H1 (cell line): ENCODE measurements around the gene CCDC30. TPM values are rescaled to one million over a fixed set of nuclear protein-coding genes. Genes with fewer than 3 reads are reported as not detected.

ENCODE experiments used
- CTCF ChIA-PET: fragments of 300-600 bp; sonication (Branson Sonifier 250); formaldehyde crosslinking; loops from one replicate; lab custom pipeline; 2021; ENCODE audit not compliant: partially characterized antibody; lab: Charles Lee
- POLR2A ChIA-PET: fragments of 300-600 bp; sonication (Branson Sonifier 250); formaldehyde crosslinking; loops from one replicate; lab custom pipeline; 2021; ENCODE audit warnings: inconsistent platforms; ENCODE audit not compliant: partially characterized antibody; lab: Charles Lee
- DNase-seq, 2 experiments: peaks; one replicate each; pipeline versions ENCODE4 v3.0.0 to v3.0.0-alpha.2; 2010 to 2022; ENCODE audit warnings: low spot score in 2 of 2, low read depth in 1 of 2, mixed read lengths in 1 of 2
- FAIRE-seq: peaks from 2 replicates; lab custom pipeline; 2011; peaks lifted over from hg19 to GRCh38; lab: Jason Lieb, UNC
- H2AFZ ChIP-seq: 2 replicates; pipeline ENCODE4 v1.8.1; 2012; ENCODE audit warnings: low read length, inconsistent platforms
- H2AK5ac ChIP-seq: 2 replicates; pipeline ENCODE4 v1.6.1; 2013; ENCODE audit warnings: low read depth, low read length
- H2BK120ac ChIP-seq: replicated peaks from 2 replicates; pipeline ENCODE3; 2013; ENCODE audit warnings: low read depth, low read length, inconsistent platforms
- H2BK12ac ChIP-seq: 2 replicates; pipeline ENCODE4 v1.6.1; 2013; ENCODE audit warnings: low read depth, low read length
- H2BK15ac ChIP-seq: 2 replicates; pipeline ENCODE4 v1.6.1; 2013; ENCODE audit warnings: low read length
- H2BK20ac ChIP-seq: 2 replicates; pipeline ENCODE4 v1.6.1; 2013; ENCODE audit warnings: low read length
- H2BK5ac ChIP-seq: 2 replicates; pipeline ENCODE4 v1.6.1; 2013; ENCODE audit warnings: low read depth, low read length
- H3K14ac ChIP-seq: 2 replicates; pipeline ENCODE4 v1.6.1; 2013; ENCODE audit warnings: inconsistent platforms; ENCODE audit not compliant: insufficient read length
- H3K18ac ChIP-seq: 2 replicates; pipeline ENCODE4 v1.6.1; 2013; ENCODE audit warnings: low read length; ENCODE audit errors: extremely low read depth
- H3K23ac ChIP-seq: 2 replicates; pipeline ENCODE4 v1.6.1; 2013; ENCODE audit warnings: inconsistent platforms; ENCODE audit not compliant: insufficient read length
- H3K23me2 ChIP-seq: 2 replicates; pipeline ENCODE4 v1.6.1; 2013; ENCODE audit warnings: low read depth, low read length
- H3K27ac ChIP-seq: 2 replicates; pipeline ENCODE4 v1.6.1; 2011; ENCODE audit warnings: low read depth, low read length, inconsistent platforms
- H3K27me3 ChIP-seq, 4 experiments: replicated peaks in 1 of 4; 1 replicate in 1 of 4; 2 replicates in 3 of 4; pipeline versions ENCODE4 v1.6.1 to v1.8.1; 2011 to 2013; ENCODE audit warnings: low read length in 3 of 4, mild to moderate bottlenecking in 3 of 4, inconsistent platforms in 2 of 4, mixed read lengths in 2 of 4, moderate library complexity in 1 of 4; ENCODE audit not compliant: control insufficient read depth in 3 of 4, insufficient read depth in 3 of 4; ENCODE audit errors: extremely low read depth in 1 of 4
- H3K36me3 ChIP-seq, 4 experiments: 2 replicates each; pipeline versions ENCODE4 v1.6.1 to v1.8.1; 2011 to 2013; ENCODE audit warnings: mild to moderate bottlenecking in 4 of 4, low read length in 3 of 4, moderate library complexity in 2 of 4, control low read depth in 1 of 4, inconsistent platforms in 1 of 4; ENCODE audit not compliant: insufficient read depth in 4 of 4, control insufficient read depth in 2 of 4
- H3K4ac ChIP-seq: replicated peaks from 2 replicates; pipeline ENCODE3; 2013; ENCODE audit warnings: low read length, low read depth, mixed read lengths, inconsistent platforms; ENCODE audit not compliant: insufficient read length
- H3K4me1 ChIP-seq, 4 experiments: replicated peaks in 1 of 4; 1 replicate in 1 of 4; 2 replicates in 3 of 4; pipeline versions ENCODE4 v1.6.1 to v1.8.1; 2011 to 2013; ENCODE audit warnings: low read length in 3 of 4, inconsistent platforms in 2 of 4, mixed read lengths in 1 of 4; ENCODE audit not compliant: insufficient read depth in 4 of 4, control insufficient read depth in 3 of 4
- H3K4me2 ChIP-seq, 2 experiments: 2 replicates each; pipeline versions ENCODE4 v1.6.1 to v1.8.1; 2011 to 2013; ENCODE audit warnings: low read depth in 2 of 2, low read length in 2 of 2, control low read depth in 1 of 2, inconsistent platforms in 1 of 2, mild to moderate bottlenecking in 1 of 2; ENCODE audit not compliant: insufficient read depth in 1 of 2
- H3K4me3 ChIP-seq, 4 experiments: fragments of 200-600, 300-600 bp in 1 of 4; sonication (generic), shearing (Covaris generic), sonication (Bioruptor Twin) in 1 of 4; 2 replicates each; pipeline versions ENCODE4 v1.5.1 to v1.8.1; 2011 to 2016; ENCODE audit warnings: low read length in 4 of 4, low read depth in 3 of 4, control low read depth in 2 of 4, inconsistent platforms in 2 of 4, mild to moderate bottlenecking in 2 of 4, mixed read lengths in 1 of 4, moderate library complexity in 1 of 4; ENCODE audit not compliant: insufficient read depth in 2 of 4; ENCODE audit errors: extremely low read depth in 1 of 4
- H3K56ac ChIP-seq: replicated peaks from 2 replicates; pipeline ENCODE3; 2013; ENCODE audit warnings: low read depth, mild to moderate bottlenecking, mixed read lengths, low read length, inconsistent platforms; ENCODE audit not compliant: insufficient read length
- H3K79me1 ChIP-seq: 2 replicates; pipeline ENCODE4 v1.6.1; 2013; ENCODE audit warnings: low read depth, low read length, control low read depth
- H3K79me2 ChIP-seq, 2 experiments: 2 replicates each; pipeline versions ENCODE4 v1.6.1 to v1.8.1; 2012 to 2013; ENCODE audit warnings: low read length in 2 of 2, mild to moderate bottlenecking in 2 of 2, inconsistent platforms in 1 of 2; ENCODE audit not compliant: insufficient read depth in 2 of 2, control insufficient read depth in 1 of 2
- H3K9ac ChIP-seq, 4 experiments: replicated peaks in 1 of 4; 1 replicate in 1 of 4; 2 replicates in 3 of 4; pipeline versions ENCODE4 v1.6.1 to v1.8.1; 2011 to 2013; ENCODE audit warnings: low read depth in 3 of 4, low read length in 3 of 4, control low read depth in 2 of 4, mild to moderate bottlenecking in 2 of 4, moderate library complexity in 2 of 4, inconsistent platforms in 1 of 4; ENCODE audit errors: extremely low read depth in 1 of 4
- H3K9me3 ChIP-seq, 2 experiments: 2 replicates each; pipeline versions ENCODE4 v1.6.1 to v1.8.1; 2012 to 2013; ENCODE audit warnings: mild to moderate bottlenecking in 2 of 2, moderate library complexity in 2 of 2, control low read depth in 1 of 2, inconsistent platforms in 1 of 2, low read depth in 1 of 2, low read length in 1 of 2, mixed read lengths in 1 of 2; ENCODE audit not compliant: insufficient read depth in 2 of 2
- H4K20me1 ChIP-seq, 2 experiments: replicated peaks in 1 of 2; 2 replicates each; pipeline versions ENCODE3 to v1.8.1; 2011 to 2013; ENCODE audit warnings: inconsistent platforms in 2 of 2, low read length in 2 of 2, mild to moderate bottlenecking in 1 of 2; ENCODE audit not compliant: insufficient read depth in 2 of 2, control insufficient read depth in 1 of 2
- H4K5ac ChIP-seq: 2 replicates; pipeline ENCODE4 v1.6.1; 2013; ENCODE audit warnings: low read length, low read depth, mixed read lengths, inconsistent platforms; ENCODE audit not compliant: insufficient read length
- H4K8ac ChIP-seq: 2 replicates; pipeline ENCODE4 v1.8.0; 2013; ENCODE audit warnings: mild to moderate bottlenecking, moderate library complexity, low read length, inconsistent platforms; ENCODE audit not compliant: insufficient read depth; ENCODE audit errors: extremely low read depth
- H4K91ac ChIP-seq: replicated peaks from 2 replicates; pipeline ENCODE3; 2013; ENCODE audit warnings: low read length, mixed read lengths, inconsistent platforms; ENCODE audit not compliant: insufficient read length
- BRCA1 ChIP-seq: IDR thresholded peaks from 2 replicates; pipeline ENCODE4 v1.6.1; 2012; ENCODE audit warnings: low read depth, low read length, improper control_type of control experiment
- CREB1 ChIP-seq: IDR thresholded peaks from 2 replicates; pipeline ENCODE4 v1.6.1; 2012; ENCODE audit warnings: inconsistent platforms
- CTCF ChIP-seq, 3 experiments: IDR thresholded peaks; 1 replicate in 2 of 3; 2 replicates in 1 of 3; pipeline versions ENCODE4 v1.5.1 to v1.6.1; 2011; ENCODE audit warnings: low read length in 3 of 3, mild to moderate bottlenecking in 3 of 3, inconsistent platforms in 2 of 3, low read depth in 1 of 3, moderate library complexity in 1 of 3; ENCODE audit not compliant: insufficient read depth in 1 of 3; ENCODE audit errors: control extremely low read depth in 1 of 3
- EP300 ChIP-seq, 2 experiments: IDR thresholded peaks; 1 replicate in 1 of 2; 2 replicates in 1 of 2; pipeline ENCODE4 v1.6.1; 2011 to 2012; ENCODE audit warnings: low read depth in 2 of 2, low read length in 2 of 2, mild to moderate bottlenecking in 2 of 2, borderline replicate concordance in 1 of 2, inconsistent platforms in 1 of 2, moderate library complexity in 1 of 2
- JUND ChIP-seq: IDR thresholded peaks from 2 replicates; pipeline ENCODE4 v1.6.1; 2011; ENCODE audit warnings: mild to moderate bottlenecking, improper control_type of control experiment, low read length
- KDM1A ChIP-seq: fragments of 200-600, 300-600 bp; sonication (generic); IDR thresholded peaks from 2 replicates; pipeline ENCODE4 v1.7.1; 2016; ENCODE audit warnings: mild to moderate bottlenecking, low read length, borderline replicate concordance
- NRF1 ChIP-seq: IDR thresholded peaks from 2 replicates; pipeline ENCODE4 v1.6.1; 2011; ENCODE audit warnings: mild to moderate bottlenecking, low read depth, low read length, improper control_type of control experiment
- SIRT6 ChIP-seq: IDR thresholded peaks from one replicate; pipeline ENCODE4 v1.7.1; 2012; ENCODE audit warnings: low read length, inconsistent platforms
- SRF ChIP-seq: IDR thresholded peaks from 2 replicates; pipeline ENCODE4 v1.6.1; 2011; ENCODE audit warnings: mild to moderate bottlenecking, low read depth, low read length, moderate library complexity
- TEAD4 ChIP-seq: IDR thresholded peaks from 2 replicates; pipeline ENCODE4 v1.6.1; 2012; ENCODE audit warnings: low read depth, low read length, inconsistent platforms, mixed read lengths
- WGBS, 2 experiments: shearing (Covaris generic) in 1 of 2; methylation state at CpG; one replicate each; pipeline versions ENCODE4 v1.1.6 to v1.1.7; 2013 to 2015; ENCODE audit warnings: low lambda C conversion rate in 2 of 2, mixed read lengths in 2 of 2, inconsistent platforms in 1 of 2, low coverage in 1 of 2, missing lambda C conversion rate in 1 of 2; ENCODE audit not compliant: insufficient replicate concordance in 2 of 2, insufficient coverage in 1 of 2, insufficient read length in 1 of 2; ENCODE audit errors: extremely low coverage in 1 of 2, missing lambda C conversion rate in 1 of 2; 5-methylcytosine and 5-hydroxymethylcytosine counted together
- polyA plus RNA-seq, 7 experiments: library from polyadenylated mRNA; depleted of rRNA in 3 of 7; stranded (reverse) in 5 of 7; unstranded in 2 of 7; fragments of >200 nt in 5 of 7; fragments of 200-250 nt in 2 of 7; gene quantifications; 1 replicate in 5 of 7; 2 replicates in 1 of 7; 4 replicates in 1 of 7; pipeline versions ENCODE4 v1.2.1 to v1.2.3, GENCODE V29; 2011 to 2013; ENCODE audit warnings: missing spikeins in 2 of 7, mixed read lengths in 2 of 7
- total RNA-seq: library from RNA; stranded (reverse); fragmentation: NEBNext Ultra II Directional; extraction: Animal tissue kit (Norgen Biotek cat#: 25700); gene quantifications from 2 replicates; pipeline ENCODE4 v1.2.1, GENCODE V29; 2021

CCDC30 gene
- total and polyA plus RNA-seq, 2 of the 8 experiments (the other 6 are each of a cell fraction or from before 2014, with no cell fraction given) = 0.60 to 1.8 TPM

- H3K36me3 ChIP-seq = no peaks in the 10 kb centered on the region
- no peaks in the 10 kb centered on the region for H3K4me1 ChIP-seq
- no peak overlapping the region for H3K4me2 ChIP-seq
- H3K56ac ChIP-seq = no peak overlapping the region
- H2BK15ac ChIP-seq = no peak overlapping the region
- H4K5ac ChIP-seq = no peak overlapping the region
- no peaks in the 10 kb centered on the region for H3K79me2 ChIP-seq
- no peak overlapping the region for H3K4ac ChIP-seq
- no peak overlapping the region for H2AK5ac ChIP-seq
- no peaks in the 10 kb centered on the region for H4K20me1 ChIP-seq
- H3K9me3 ChIP-seq = no peaks in the 10 kb centered on the region; a peak in 1 of 4 replicates
- no peak overlapping the region for H3K23ac ChIP-seq
- H3K18ac ChIP-seq = no peak overlapping the region
- H3K79me1 ChIP-seq = no peaks in the 10 kb centered on the region
- no peaks in the 10 kb centered on the region for H3K23me2 ChIP-seq
- no peak for FAIRE-seq
- 96% methylated on average over 3 of the region's 3 CpGs; no CpG with 5 or more reads in 1 of the 2 experiments for WGBS, 2 experiments
- H4K8ac ChIP-seq = no peak overlapping the region
- ChIA-PET POLR2A (interaction anchor here (1.3 kb wide), 1 partner anchor 54 kb away, joined by 3 read pairs; no protein-coding TSS in a partner anchor), CTCF (interaction anchor here (0.8 to 1.1 kb wide), 3 partner anchors 11 to 19 kb away, joined by 3 to 4 read pairs (median 3); no protein-coding TSS in a partner anchor)
- H3K14ac ChIP-seq = no peak overlapping the region
- no peak for DNase-seq
- no peak overlapping the region for H2BK120ac ChIP-seq
- H2BK20ac ChIP-seq = no peak overlapping the region
- H3K9ac ChIP-seq = no peak overlapping the region
- no peak overlapping the region for H3K4me3 ChIP-seq
- H2BK12ac ChIP-seq = no peak overlapping the region
- no peaks in the 10 kb centered on the region for H3K27me3 ChIP-seq
- H2BK5ac ChIP-seq = no peak overlapping the region
- no peak overlapping the region for H2AFZ ChIP-seq
- no peak overlapping the region for H4K91ac ChIP-seq
- H3K27ac ChIP-seq = no peak overlapping the region
- no peak for TF ChIP-seq CREB1
- TF ChIP-seq SIRT6 = no peak
- no peak for TF ChIP-seq TEAD4
- no peak for TF ChIP-seq SRF
- TF ChIP-seq CTCF (IDR thresholded peaks at IDR 0.05; ENCODE audit: control extremely low read depth in 1 of 3, insufficient read depth in 1 of 3, low read depth in 1 of 3, low read length in 3 of 3) = no peak
- TF ChIP-seq KDM1A = no peak
- TF ChIP-seq BRCA1 = no peak
- TF ChIP-seq JUND = no peak
- TF ChIP-seq NRF1 = no peak
- TF ChIP-seq EP300 (IDR thresholded peaks at IDR 0.05; ENCODE audit: borderline replicate concordance in 1 of 2, low read depth in 2 of 2, low read length in 2 of 2) = no peak
These were observed 32.6 kb upstream of the CCDC30 start for GRCh38 chr1:42430286-42431135.
